ENCODE data around the gene CUEDC1.
A peak's percentile ranks its signal among the peaks of the same experiment; 100 is the strongest.

Gene CUEDC1

GRCh38 chr17:57868910-57869616 lies 86.1 kb downstream of the CUEDC1 start:
- FAIRE-seq: no peak
- DNase-seq (ENCODE audit: extremely low spot score, insufficient read length, low read depth): no peak

GRCh38 chr17:57868007-57868909 lies 87.0 kb downstream of the CUEDC1 start:
- peak; percentile 78 for DNase-seq (ENCODE audit: extremely low spot score, insufficient read length, low read depth)
- peak; percentile 90 for FAIRE-seq

DNA sequence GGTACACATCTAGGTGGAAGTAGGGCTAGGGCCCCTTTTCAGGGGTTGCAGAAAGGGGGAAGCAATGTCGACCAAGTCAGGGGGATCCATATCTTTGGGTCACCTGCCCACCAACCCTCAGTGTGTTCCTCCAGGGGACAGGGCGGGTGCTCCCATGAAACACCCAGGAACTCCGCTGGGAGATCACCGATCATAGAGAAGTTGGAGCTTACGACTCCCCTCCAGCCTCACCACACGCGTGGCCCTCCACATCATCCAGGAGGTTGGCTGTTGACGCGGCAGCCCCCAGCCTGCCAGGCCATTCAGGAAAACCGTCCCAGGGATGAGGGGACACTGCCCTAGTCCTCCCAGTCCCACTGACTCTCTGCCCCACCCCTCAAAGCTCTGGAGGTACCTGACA lies 88.1 kb downstream of the CUEDC1 start:
- FAIRE-seq (no peak), DNase-seq (ENCODE audit: extremely low spot score, insufficient read length, low read depth) (no peak)

DNA sequence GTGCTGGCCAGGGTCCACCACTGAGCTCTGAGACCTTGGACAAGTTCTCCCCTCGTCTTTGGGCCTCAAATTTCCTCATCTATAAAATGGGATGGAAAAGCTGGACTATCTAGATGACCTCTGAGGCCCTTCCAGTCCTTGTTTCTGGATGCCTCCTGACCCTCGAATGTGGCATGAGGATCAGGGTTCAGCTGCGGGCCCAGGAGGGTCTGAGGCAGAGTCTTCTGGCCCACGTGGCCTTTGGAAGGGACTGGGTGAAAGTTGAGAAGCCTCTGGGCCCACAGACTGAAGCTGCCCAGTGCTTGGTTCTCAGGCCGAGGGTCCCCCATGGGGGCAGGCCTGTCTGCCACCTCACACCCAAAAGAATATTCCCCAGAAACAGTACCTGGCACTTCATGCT lies 88.5 kb downstream of the CUEDC1 start:
- DNase-seq (ENCODE audit: extremely low spot score, insufficient read length, low read depth) (no peak), FAIRE-seq (no peak)

DNA sequence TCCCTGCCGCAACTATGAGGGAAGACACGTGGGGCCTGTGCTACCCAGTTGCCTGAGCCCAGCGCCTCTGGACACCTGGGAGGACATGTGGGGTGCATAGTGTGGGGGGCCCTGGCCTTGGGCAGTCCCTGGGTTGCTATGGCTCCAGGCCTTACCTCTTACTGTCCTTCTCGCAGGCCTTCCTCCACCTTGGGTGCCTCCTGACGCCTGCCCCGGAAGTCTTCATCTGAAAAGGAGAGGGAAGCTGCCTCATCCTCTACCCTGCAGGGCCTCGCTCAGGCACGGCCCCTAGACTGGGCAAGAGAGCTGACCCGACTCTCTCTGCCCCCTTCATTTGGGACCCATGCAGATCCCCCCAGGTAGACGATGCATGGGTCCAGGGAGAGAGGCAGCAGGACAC lies 88.9 kb downstream of the CUEDC1 start:
- DNase-seq (ENCODE audit: extremely low spot score, insufficient read length, low read depth): no peak
- FAIRE-seq: no peak

- FAIRE-seq (no peak), DNase-seq (ENCODE audit: extremely low spot score, insufficient read length, low read depth) (no peak)
Measured at GRCh38 chr17:57864273-57864672, 90.9 kb downstream of the CUEDC1 start.

- DNase-seq (ENCODE audit: extremely low spot score, insufficient read length, low read depth) (no peak), FAIRE-seq (no peak)
Measured at GRCh38 chr17:57862694-57863667, 92.2 kb downstream of the CUEDC1 start.

DNA sequence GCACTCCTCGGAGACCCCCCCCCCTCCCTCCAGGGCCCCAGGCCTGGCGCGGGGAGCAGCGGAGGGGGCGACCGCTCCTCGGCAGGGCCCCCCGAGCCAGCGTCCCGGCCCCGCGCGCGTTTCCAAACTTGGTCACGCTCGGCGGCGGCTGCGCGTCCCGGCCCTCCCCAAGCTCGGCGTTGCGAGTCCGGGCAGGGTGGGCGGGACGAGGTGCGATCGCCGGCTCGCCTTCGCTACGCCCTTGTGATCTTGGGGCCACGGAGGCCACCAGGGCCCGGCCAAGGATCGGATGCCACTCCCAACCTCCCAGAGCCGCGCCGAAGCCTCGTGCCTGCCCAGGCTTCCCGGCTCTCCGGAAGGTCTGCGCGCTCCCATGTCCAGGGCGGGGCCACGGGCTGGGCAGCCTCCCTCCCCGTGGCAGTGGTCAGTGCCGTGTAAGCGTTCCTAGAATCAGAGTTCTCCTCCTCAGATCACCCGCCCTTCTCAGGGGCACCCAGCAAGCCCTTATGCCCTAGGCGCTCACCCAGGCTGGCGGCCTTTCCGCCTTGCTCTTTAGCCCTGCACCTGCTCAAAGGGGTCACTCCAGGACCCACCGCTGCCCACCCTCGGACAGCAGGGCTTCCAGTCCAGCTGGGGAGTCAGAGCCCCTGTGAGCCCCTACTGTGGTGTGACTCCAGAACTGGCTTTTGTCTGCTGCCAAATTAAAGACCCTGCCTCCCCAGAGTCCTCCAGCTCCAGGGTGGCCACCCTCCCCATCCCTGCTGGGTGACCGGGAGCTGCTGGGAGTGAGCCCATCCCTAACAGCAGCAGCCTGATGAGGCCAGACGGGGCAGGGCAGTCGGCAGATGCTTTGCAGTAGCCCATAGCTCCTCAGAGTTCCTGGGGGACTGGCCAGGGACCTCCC lies 93.2 kb downstream of the CUEDC1 start:
- DNase-seq (ENCODE audit: extremely low spot score, insufficient read length, low read depth): no peak
- FAIRE-seq: no peak

- peak; percentile 18 for FAIRE-seq
- no peak for DNase-seq (ENCODE audit: extremely low spot score, insufficient read length, low read depth)
Measured at GRCh38 chr17:57861000-57861789, 94.0 kb downstream of the CUEDC1 start.

- DNase-seq (ENCODE audit: extremely low spot score, insufficient read length, low read depth) (no peak), FAIRE-seq (no peak)
Measured at GRCh38 chr17:57860414-57860999, 94.7 kb downstream of the CUEDC1 start.

DNA sequence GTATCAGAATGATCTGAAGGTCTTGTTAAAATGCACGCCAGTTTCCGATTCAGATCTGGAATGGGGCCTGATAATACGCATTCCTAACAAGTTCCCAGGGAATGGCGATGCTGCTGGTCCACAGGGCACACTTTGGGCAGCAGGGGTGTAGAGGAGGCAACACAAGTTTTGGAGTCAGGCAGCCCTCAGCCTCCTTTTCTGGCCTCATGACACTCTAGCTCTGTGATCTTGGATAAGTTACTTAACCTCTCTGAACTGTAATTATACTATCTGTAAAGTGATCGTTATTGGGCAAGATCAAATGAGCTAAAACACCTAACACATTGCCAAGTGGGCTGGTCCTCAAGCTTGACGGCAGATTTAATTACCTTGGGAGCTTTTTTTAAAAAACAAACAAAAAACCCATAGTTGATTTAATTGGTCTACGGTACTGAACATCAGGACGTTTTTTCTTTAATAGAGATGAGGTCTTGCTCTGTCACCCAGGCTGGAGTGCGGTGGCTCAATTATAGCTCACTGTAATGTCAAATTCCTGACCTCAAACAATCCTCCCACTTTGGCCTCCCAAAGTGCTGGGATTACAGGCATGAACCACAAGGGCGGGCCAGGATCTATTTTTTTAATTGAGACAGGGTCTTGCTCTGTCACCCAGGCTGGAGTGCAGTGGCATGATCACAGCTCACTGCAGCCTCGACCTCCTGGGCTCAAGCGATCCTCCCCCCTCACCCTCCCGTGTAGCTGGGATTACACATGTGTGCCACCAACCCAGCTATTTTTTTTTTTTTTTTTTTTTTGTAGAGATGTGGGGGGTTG lies 95.4 kb downstream of the CUEDC1 start:
- FAIRE-seq (no peak), DNase-seq (ENCODE audit: extremely low spot score, insufficient read length, low read depth) (no peak)

GRCh38 chr17:57858838-57859237 lies 96.4 kb downstream of the CUEDC1 start:
- no peak for DNase-seq (ENCODE audit: extremely low spot score, insufficient read length, low read depth)
- FAIRE-seq: no peak

DNA sequence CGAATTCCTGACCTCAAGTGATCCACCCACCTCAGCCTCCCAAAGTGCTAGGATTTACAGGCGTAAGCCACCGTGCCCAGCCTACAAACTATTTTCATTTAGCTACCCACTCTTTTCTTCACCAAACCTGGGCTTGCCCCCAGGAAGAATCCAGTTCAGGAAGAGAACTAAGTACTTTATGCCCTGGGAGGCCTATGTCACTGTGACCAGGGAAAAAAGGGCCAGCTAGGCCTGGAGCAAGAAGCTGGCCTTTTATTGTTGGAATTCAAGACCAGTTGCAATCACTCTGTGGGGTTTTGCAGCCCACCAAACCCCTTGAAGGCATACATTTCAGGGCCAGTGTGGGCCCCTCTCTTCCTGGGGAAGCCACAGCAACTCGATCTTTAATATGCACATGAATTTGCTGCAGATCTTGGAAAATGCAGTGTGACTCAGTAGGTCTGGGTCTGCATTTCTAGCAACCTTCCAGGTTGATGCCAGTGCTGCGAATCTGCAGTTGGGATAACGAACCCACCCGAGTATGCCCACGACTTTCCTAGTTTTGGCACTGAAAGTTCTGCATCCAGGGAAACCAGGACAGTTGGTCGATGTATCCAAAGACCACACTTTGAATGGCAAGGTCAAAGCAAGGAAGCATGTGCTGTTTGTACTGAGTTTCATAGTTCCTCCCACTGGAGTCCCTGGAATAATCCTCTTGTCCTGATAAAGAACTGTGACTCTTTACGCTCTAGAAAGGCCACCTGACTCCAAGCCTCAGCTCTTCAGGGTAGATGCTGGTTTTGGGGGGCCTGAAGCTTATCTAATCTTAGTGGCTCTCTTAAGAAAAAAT lies 98.2 kb downstream of the CUEDC1 start:
- FAIRE-seq: no peak
- DNase-seq (ENCODE audit: extremely low spot score, insufficient read length, low read depth): no peak

DNA sequence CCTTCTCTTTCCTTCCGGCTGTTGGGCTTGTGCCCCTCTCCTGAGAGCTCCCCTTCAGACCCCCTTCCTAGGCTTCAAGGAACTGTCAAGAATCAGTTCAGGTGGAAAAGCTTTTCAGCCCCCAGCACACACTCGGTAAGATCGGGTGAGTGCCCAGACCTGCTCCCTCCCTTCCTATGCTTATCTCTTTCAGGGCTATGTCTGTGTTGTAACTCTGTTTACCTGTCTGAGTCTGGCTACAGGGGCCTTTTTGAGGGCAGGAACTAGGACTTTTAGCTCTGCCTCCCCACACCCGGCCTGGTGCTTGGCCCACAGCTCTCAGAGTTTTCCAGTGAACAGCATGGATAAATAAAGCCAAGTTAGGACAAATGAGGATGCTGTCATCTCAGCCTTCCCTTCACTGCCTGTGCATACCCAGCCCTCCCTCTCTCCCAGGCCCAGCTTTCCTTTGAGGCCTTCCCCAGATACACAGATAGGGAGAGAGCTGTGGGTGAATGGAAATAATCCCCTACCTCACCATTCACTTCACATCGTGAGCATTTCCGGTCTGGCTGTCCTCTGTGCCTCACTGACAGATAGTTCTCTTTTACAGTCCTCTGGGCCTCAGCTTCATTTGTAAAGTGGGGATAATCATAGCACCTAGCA lies 99.7 kb downstream of the CUEDC1 start:
- FAIRE-seq (no peak), DNase-seq (ENCODE audit: extremely low spot score, insufficient read length, low read depth) (no peak)

DNA sequence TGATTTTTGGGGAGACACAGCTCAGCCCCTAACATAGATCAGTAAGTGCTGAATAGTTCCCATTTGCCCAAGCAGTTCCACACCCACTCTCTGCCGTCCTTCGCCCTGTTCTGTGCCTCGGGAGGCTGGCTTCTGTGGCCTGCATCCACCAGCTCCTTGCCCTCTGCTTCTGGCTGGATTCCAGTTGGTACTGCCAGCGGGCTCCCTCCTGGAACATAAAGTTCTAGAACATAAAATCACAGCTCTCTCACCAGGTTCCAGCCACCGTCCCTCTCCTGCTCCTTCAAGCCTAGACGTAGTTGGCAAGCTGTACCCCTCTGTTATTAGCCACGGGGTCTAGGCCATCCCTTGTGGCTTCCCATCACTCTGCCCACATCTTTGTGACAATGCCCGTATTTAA lies 101.5 kb downstream of the CUEDC1 start:
- DNase-seq (ENCODE audit: extremely low spot score, insufficient read length, low read depth) (no peak), FAIRE-seq (no peak)

DNA sequence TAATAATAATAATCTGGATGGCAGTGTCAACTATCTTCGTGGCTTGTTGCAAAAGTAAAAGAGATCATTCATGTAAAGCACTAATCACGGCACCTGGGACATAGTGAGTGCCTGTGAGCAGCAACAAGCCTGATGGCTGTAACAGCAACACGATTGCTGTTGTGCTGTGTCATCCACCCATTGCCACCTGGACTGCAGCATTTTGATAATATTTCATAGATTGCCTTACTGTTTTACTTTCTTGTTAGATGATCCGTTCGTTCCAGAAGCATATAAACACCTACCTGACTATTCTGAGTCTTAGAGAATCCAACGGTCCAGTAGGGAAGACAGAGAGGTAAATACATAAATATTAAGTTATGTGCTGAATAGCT lies 102.3 kb downstream of the CUEDC1 start:
- FAIRE-seq (no peak), DNase-seq (ENCODE audit: extremely low spot score, insufficient read length, low read depth) (no peak)
